GM19025 (cell line): ENCODE measurements around the gene TPD52L2.
A peak's percentile ranks its signal among the peaks of the same experiment; 100 is the strongest.
"Not testable (repeated sequence)": the region's sequence is repeated elsewhere in the genome, so short reads cannot be mapped to it uniquely, and the experiment has no call there.

ENCODE experiments used
- ATAC-seq: cut with Tn5 transposase; IDR thresholded peaks from one replicate; pipeline ENCODE4 v1.9.1; 2021; ENCODE audit warnings: mild to moderate bottlenecking, low read depth, moderate library complexity; ENCODE audit not compliant: unreplicated experiment

Gene TPD52L2

GRCh38 chr20:63894358-63895201, 29.5 kb downstream of the TPD52L2 start, which contains the start of gene DNAJC5:
Gene DNAJC5 (plus strand): TSS chr20:63895126. CDS start chr20:63928346, 33,220 bp downstream.
- peak; percentile 95 for ATAC-seq

GRCh38 chr20:63895202-63895951, 30.3 kb downstream of the TPD52L2 start:
- ATAC-seq: no peak

- ATAC-seq: no peak
Measured at GRCh38 chr20:63895952-63896263, 30.8 kb downstream of the TPD52L2 start.

- ATAC-seq: no peak
Measured at GRCh38 chr20:63896264-63897105, 31.4 kb downstream of the TPD52L2 start.

- ATAC-seq: no peak
Measured at GRCh38 chr20:63897978-63898561, 33.0 kb downstream of the TPD52L2 start.

GRCh38 chr20:63898882-63899558, 34.0 kb downstream of the TPD52L2 start:
- ATAC-seq: no peak

- ATAC-seq: no peak
Measured at GRCh38 chr20:63900413-63900812, 35.3 kb downstream of the TPD52L2 start.

GRCh38 chr20:63903796-63904561, 38.9 kb downstream of the TPD52L2 start:
- ATAC-seq: no peak

- ATAC-seq: no peak
Measured at GRCh38 chr20:63908008-63908682, 43.1 kb downstream of the TPD52L2 start.

GRCh38 chr20:63911176-63911575, 46.1 kb downstream of the TPD52L2 start:
- no peak for ATAC-seq

- ATAC-seq: no peak
Measured at GRCh38 chr20:63913768-63914167, 48.7 kb downstream of the TPD52L2 start.

GRCh38 chr20:63915471-63915870, 50.4 kb downstream of the TPD52L2 start:
- no peak for ATAC-seq

- not testable (repeated sequence) for ATAC-seq
Measured at GRCh38 chr20:63916371-63916939, 51.4 kb downstream of the TPD52L2 start.

GRCh38 chr20:63917811-63918210, 52.7 kb downstream of the TPD52L2 start:
- ATAC-seq: no peak

GRCh38 chr20:63919130-63919529, 54.1 kb downstream of the TPD52L2 start:
- ATAC-seq: no peak

GRCh38 chr20:63920226-63920625, 55.2 kb downstream of the TPD52L2 start:
- no peak for ATAC-seq

GRCh38 chr20:63923651-63924050, 58.6 kb downstream of the TPD52L2 start:
- no peak for ATAC-seq

- ATAC-seq: no peak
Measured at GRCh38 chr20:63924241-63924640, 59.2 kb downstream of the TPD52L2 start.
